ENCODE data around the gene MRPL44. TPM values are rescaled to one million over a fixed set of nuclear protein-coding genes. Genes with fewer than 3 reads are reported as not detected.

MRPL44 gene
- total RNA-seq, 2 donors from 2014 or later: 21.8 to 43.7 TPM

DNA sequence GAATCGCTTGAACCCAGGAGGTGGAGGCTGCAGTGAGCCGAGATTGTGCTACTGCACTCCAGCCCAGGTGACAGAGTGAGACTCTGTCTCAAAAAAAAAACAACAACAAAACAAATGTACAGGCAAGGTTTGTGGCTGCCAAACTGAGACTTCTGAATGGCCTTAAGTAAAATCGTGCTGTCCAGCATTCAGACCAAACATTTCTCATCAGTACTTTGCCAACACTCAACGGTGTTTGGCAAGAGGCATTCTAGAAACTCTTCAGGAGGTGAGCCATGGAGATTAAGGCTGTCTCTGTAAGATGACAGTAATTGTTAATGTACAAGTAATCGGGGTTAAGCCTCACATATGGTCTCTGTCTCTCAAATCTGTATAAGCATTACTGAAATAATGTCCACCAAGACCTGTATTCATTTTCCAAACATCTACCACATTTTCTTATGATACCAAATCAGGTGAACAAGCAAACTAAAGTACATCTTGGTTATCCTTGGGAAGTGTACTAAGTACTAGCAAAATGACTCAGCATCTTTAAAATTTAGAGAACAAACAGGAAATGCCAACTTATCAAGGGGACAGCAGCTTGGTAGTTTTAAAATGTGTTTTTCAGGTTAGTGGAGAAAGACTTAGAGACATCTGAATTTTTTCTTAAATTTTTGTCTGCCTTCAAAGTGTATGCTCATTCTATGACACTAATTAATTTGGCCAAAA is 52.5 kb downstream of the MRPL44 start:
- DNase-seq (ENCODE audit: low spot score): no peak
- no peaks in the 10 kb centered on the region for H3K9me3 ChIP-seq
- TF ChIP-seq, protein P1, sequence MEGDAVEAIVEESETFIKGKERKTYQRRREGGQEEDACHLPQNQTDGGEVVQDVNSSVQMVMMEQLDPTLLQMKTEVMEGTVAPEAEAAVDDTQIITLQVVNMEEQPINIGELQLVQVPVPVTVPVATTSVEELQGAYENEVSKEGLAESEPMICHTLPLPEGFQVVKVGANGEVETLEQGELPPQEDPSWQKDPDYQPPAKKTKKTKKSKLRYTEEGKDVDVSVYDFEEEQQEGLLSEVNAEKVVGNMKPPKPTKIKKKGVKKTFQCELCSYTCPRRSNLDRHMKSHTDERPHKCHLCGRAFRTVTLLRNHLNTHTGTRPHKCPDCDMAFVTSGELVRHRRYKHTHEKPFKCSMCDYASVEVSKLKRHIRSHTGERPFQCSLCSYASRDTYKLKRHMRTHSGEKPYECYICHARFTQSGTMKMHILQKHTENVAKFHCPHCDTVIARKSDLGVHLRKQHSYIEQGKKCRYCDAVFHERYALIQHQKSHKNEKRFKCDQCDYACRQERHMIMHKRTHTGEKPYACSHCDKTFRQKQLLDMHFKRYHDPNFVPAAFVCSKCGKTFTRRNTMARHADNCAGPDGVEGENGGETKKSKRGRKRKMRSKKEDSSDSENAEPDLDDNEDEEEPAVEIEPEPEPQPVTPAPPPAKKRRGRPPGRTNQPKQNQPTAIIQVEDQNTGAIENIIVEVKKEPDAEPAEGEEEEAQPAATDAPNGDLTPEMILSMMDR (IDR thresholded peaks at IDR 0.05): no peak
- H3K4me3 ChIP-seq: no peak overlapping the region
- peaks cover 0 to 4% of the 10 kb centered on the region in 2 donors for H3K4me1 ChIP-seq
- H3K36me3 ChIP-seq: no peaks in the 10 kb centered on the region
- no peaks in the 10 kb centered on the region for H3K27me3 ChIP-seq
- no peak overlapping the region for H3K27ac ChIP-seq

DNA sequence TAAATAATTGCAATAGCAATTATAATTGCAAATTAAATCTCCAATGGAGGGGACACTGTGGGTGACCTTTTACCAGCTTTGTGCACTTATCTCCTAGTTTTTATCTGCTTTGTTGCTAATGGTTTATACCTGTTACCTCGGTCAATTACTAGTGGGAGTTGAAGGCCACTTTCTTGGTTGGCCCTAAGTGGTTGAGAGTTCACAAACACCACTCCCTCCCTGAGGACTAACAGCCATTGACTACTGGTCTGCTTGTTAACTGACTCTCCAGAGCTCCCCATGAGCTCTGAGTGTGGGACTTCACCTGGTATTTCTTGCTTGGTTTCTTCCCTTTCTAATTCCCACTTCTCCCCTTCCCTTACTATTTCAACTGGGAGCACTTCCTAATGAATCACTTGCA is 54.6 kb downstream of the MRPL44 start:
- no peaks in the 10 kb centered on the region for H3K27me3 ChIP-seq
- TF ChIP-seq, protein P1 (IDR thresholded peaks at IDR 0.05): no peak
- no peak for DNase-seq (ENCODE audit: low spot score)
- H3K4me3 ChIP-seq: no peak overlapping the region
- H3K9me3 ChIP-seq: no peaks in the 10 kb centered on the region
- peaks cover 0 to 4% of the 10 kb centered on the region in 2 donors for H3K4me1 ChIP-seq
- H3K27ac ChIP-seq: no peak overlapping the region
- no peaks in the 10 kb centered on the region for H3K36me3 ChIP-seq

GRCh38 chr2:224014336-224014735 is 57.1 kb downstream of the MRPL44 start:
- Histone ChIP-seq H3K27me3 (no peaks in the 10 kb centered on the region), H3K4me3 (no peak overlapping the region), H3K9me3 (no peaks in the 10 kb centered on the region), H3K36me3 (no peaks in the 10 kb centered on the region), H3K4me1 (no peaks in the 10 kb centered on the region), H3K27ac (no peak overlapping the region)
- TF ChIP-seq, protein P1 (IDR thresholded peaks at IDR 0.05): no peak
- DNase-seq (ENCODE audit: low spot score): no peak

DNA sequence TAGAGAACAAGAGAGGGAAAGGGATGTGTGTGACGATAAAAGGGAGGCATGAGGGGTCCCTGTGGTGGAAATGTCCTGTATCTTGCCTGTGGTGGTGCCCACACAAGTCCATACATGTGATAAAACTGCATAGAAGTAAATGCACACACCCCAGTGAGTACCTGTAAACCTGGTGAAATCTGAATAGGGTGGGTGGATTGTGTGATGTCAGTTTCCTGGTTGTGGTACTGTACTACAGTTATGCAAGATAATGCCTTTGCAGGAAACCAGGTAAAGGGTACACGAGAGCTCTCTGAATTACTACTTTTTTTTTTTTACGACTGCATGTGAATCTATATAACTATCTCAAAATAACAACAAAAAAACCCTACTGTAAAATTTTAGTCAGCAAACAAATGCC is 59.7 kb downstream of the MRPL44 start:
- Histone ChIP-seq H3K27me3 (no peaks in the 10 kb centered on the region), H3K9me3 (no peaks in the 10 kb centered on the region), H3K4me1 (no peaks in the 10 kb centered on the region), H3K36me3 (no peaks in the 10 kb centered on the region), H3K27ac (no peak overlapping the region), H3K4me3 (no peak overlapping the region)
- TF ChIP-seq, protein P1 (IDR thresholded peaks at IDR 0.05): no peak
- no peak for DNase-seq (ENCODE audit: low spot score)

Other genes starting within 250 kb of the MRPL44 start
- gene AP1S3, start 119.9 kb upstream of the MRPL44 start, total RNA-seq: 1 to 10 TPM; 2.2 to 3.5 TPM
- gene WDFY1, start 12.1 kb upstream of the MRPL44 start, total RNA-seq: 10 to 100 TPM; 13.8 to 16.8 TPM
- 10 to 100 TPM; 20.2 to 54.3 TPM for gene SERPINE2, start 81.8 kb downstream of the MRPL44 start, total RNA-seq